NT2/D1 (cell line): ENCODE measurements around the gene LTBR.
A peak's percentile ranks its signal among the peaks of the same experiment; 100 is the strongest.

Source experiments
- DNase-seq: peaks from one replicate; pipeline ENCODE4 v3.0.0-alpha.2; 2011; ENCODE audit warnings: low read depth, low spot score
- H3K27me3 ChIP-seq: 2 replicates; pipeline ENCODE4 v1.6.0; 2011; ENCODE audit warnings: mild to moderate bottlenecking; ENCODE audit not compliant: insufficient read length, insufficient read depth
- H3K36me3 ChIP-seq: 2 replicates; pipeline ENCODE4 v1.6.1; 2011; ENCODE audit warnings: mild to moderate bottlenecking, low read length, mixed read lengths; ENCODE audit not compliant: insufficient read depth, insufficient read length
- H3K4me1 ChIP-seq: 2 replicates; pipeline ENCODE4 v1.5.1; 2011; ENCODE audit not compliant: insufficient read depth, insufficient read length
- H3K4me3 ChIP-seq: 2 replicates; pipeline ENCODE4 v1.5.1; 2011; ENCODE audit warnings: low read depth; ENCODE audit not compliant: insufficient read length
- H3K9ac ChIP-seq: 2 replicates; pipeline ENCODE4 v1.6.0; 2011; ENCODE audit warnings: low read depth; ENCODE audit not compliant: insufficient read length
- H3K9me3 ChIP-seq: 2 replicates; pipeline ENCODE4 v1.5.1; 2011; ENCODE audit warnings: mild to moderate bottlenecking, low read length; ENCODE audit not compliant: insufficient read depth
- SUZ12 ChIP-seq: IDR thresholded peaks from 2 replicates; pipeline ENCODE4 v1.6.1; 2011; ENCODE audit not compliant: insufficient read length, insufficient read depth; ENCODE audit errors: extremely low read depth
- YY1 ChIP-seq: IDR thresholded peaks from 2 replicates; pipeline ENCODE4 v1.6.1; 2011; ENCODE audit not compliant: insufficient read length, insufficient read depth
- ZNF274 ChIP-seq: IDR thresholded peaks from 2 replicates; pipeline ENCODE4 v1.6.1; 2011; ENCODE audit warnings: mild to moderate bottlenecking, low read depth, low read length

Gene LTBR

DNA sequence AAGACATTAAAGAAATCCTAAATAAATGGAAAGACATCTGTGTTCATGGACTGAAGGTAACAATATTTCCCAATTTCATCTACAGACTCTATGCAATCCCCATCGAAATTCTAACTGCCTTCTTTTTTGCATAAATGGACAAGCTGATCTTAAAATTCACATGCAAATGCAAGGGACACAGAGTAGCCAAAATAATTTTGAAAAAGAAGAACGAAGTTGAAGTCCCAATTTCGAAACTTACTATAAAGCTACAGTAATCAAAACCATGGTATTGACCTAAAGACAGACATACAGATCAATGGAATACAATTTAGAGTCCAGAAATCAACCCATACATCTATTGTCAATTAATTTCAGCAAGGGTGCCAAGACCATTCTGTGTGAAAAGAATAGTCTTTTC lies 44.4 kb downstream of the LTBR start:
- peaks cover 10% of the 10 kb centered on the region for H3K4me1 ChIP-seq
- DNase-seq = no peak
- TF ChIP-seq ZNF274 (no peak), SUZ12 (no peak), YY1 (no peak)

DNA sequence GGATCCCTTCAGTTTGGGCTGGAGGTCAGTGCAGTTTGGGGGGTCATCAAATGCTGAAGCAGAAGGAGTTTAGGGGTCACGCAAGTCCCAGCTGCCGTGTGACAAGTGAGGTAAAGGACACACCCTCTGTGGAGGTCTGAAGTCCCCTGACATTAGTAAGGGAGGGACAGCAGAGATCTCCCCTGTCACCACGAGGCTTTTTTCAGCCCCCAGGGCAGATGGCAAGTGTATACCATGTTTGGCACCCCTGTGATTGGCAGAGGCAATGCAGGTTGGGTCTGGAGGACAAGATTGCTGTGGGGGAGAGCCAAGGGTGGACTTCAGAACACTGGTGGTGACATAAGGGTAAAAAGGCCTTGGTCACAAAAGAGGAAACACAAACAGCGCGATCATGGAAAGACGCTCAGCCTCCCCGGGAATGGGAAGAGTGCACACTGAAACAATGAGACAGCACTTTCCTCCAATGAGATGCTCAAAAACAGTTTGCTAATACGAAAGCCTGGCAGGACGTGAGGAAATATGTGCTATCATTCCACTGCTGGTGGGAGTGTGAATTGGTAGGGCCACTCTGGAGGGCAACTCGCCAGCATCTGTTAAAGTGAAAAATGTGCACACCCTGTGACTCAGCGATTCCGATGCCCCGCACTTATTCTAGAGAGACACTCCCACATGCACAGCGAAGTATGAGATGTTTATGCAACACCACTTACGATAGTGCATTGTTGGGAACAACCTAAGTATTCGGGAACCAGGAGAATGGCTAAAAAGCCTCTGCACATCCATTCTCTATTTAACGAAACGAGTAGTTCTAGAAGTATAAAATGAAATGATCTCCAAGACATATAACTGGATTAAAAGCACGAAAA lies 46.4 kb downstream of the LTBR start:
- Histone ChIP-seq H3K9me3 (no peaks in the 10 kb centered on the region), H3K36me3 (no peaks in the 10 kb centered on the region), H3K27me3 (no peaks in the 10 kb centered on the region), H3K9ac (peak overlapping the region; percentile 2), H3K4me1 (peaks cover 9% of the 10 kb centered on the region), H3K4me3 (no peak overlapping the region)
- TF ChIP-seq SUZ12 = no peak
- no peak for TF ChIP-seq YY1
- TF ChIP-seq ZNF274 = no peak
- no peak for DNase-seq

More for the DNA sequence above, 44.4 kb downstream of the LTBR start:
- Histone ChIP-seq H3K27me3 (peaks cover 8% of the 10 kb centered on the region), H3K9ac (no peak overlapping the region), H3K4me3 (no peak overlapping the region), H3K9me3 (no peaks in the 10 kb centered on the region), H3K36me3 (no peaks in the 10 kb centered on the region)

DNA sequence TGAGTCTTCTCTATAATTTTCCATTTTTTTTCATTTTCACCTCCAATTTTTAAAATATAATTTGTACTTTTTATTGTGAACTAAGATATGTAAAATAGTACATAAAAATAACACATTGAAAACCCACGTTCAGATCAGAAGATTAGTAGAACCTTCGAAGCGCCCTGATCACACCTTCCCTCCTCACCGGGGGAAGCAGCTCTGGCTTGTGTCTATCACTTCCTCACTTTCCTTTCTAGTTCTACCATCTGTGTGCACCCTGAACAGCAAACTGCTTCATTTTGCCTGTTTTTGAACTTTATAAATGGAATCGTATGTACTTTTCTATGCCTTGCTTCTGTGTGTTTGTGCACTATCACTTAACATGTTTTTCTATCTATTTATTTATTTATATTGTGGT lies 49.0 kb downstream of the LTBR start:
- Histone ChIP-seq H3K4me1 (peaks cover 9% of the 10 kb centered on the region), H3K9me3 (no peaks in the 10 kb centered on the region)
- DNase-seq = no peak

DNA sequence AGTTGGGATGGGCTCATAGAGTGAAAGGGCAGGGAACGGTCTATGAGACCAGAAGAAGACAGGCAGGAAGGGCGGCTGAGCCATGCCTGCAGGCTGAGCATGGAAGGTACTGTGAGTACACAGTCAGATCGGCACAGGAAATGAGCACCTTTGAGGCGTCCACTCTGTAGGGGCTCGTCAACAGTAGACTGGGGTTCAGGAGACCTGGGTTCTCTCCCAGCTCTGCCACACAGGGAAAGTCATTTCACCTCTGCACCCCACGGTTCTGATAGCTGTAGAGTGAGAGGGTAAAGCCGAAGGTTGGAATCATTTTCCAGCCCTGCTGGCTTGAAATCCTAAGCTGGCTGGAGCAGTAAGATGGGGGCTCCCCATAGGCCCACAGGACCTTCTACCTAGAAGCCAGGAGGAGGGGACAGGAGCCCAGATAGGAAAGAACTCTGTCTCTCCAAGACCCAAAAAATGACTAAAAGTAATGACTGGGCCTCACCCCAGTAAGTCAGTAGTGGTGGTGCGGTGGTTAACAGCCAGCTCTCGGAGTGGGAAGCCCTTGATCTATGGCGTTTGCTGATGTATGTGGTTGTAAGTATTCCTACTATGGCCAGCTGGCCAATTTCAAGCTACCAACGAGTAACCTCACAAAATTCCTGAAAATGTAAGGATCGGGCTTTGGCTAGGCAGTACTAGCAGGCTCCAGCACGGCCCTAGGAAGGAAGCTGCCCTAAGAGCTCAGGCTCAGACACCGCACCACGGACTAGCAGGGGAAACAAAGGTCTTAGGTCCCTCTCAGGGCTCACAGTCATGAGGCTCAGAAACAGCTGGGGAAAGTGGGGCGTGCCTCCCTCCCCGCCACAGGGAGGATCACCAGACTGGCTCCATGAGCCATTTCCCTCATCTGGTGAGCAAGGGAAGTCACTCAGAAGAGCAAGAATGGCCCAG lies 50.5 kb downstream of the LTBR start:
- H3K4me3 ChIP-seq = no peak overlapping the region
- no peak for DNase-seq
- no peaks in the 10 kb centered on the region for H3K27me3 ChIP-seq
- no peak overlapping the region for H3K9ac ChIP-seq
- H3K9me3 ChIP-seq = no peaks in the 10 kb centered on the region
- TF ChIP-seq ZNF274 = no peak
- no peaks in the 10 kb centered on the region for H3K36me3 ChIP-seq
- peaks cover 9% of the 10 kb centered on the region for H3K4me1 ChIP-seq

More for the DNA sequence above, 49.0 kb downstream of the LTBR start:
- H3K27me3 ChIP-seq = no peaks in the 10 kb centered on the region
- H3K4me3 ChIP-seq = no peak overlapping the region
- TF ChIP-seq ZNF274 (no peak), SUZ12 (no peak)
- no peaks in the 10 kb centered on the region for H3K36me3 ChIP-seq
- no peak overlapping the region for H3K9ac ChIP-seq

DNA sequence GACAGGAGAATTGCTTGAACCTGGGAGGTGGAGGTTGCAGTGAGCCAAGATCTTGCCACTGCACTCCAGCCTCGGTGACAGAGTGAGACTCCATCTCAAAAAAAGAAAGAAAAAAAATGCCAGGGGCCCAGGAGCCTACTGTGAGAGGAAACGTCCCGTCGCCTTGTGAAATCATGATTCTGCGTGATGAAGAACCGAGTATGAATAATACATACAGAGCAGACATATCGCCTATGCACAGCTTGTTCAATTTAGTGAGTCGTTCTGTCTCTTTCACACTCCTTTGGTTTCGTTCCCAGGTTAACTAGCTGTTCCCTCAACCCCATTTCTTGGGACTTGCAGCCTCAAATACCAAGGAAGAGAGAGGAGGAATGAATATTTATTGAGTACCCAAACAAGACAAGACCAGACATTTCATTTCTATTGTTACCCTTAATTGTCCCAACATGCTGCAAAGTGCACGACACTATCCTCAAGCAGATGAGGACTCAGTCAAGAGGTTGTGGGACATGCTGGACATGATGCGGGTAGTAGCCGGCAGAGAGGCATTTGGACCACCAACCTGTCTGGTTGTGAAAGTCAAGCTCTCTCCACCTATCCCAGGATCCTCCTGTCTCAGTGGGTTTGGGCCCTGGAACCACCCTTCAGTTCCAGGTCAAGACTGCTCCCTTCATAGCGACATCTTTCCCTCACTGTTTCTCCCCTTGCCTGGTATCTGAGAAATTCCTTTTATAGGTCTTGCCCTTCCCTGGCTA lies 52.2 kb downstream of the LTBR start:
- no peak overlapping the region for H3K9ac ChIP-seq
- H3K9me3 ChIP-seq = no peaks in the 10 kb centered on the region
- H3K4me1 ChIP-seq = peaks cover 3% of the 10 kb centered on the region
- H3K36me3 ChIP-seq = no peaks in the 10 kb centered on the region
- DNase-seq = no peak
- TF ChIP-seq SUZ12 (no peak), ZNF274 (no peak), YY1 (no peak)
- no peak overlapping the region for H3K4me3 ChIP-seq
- no peaks in the 10 kb centered on the region for H3K27me3 ChIP-seq

DNA sequence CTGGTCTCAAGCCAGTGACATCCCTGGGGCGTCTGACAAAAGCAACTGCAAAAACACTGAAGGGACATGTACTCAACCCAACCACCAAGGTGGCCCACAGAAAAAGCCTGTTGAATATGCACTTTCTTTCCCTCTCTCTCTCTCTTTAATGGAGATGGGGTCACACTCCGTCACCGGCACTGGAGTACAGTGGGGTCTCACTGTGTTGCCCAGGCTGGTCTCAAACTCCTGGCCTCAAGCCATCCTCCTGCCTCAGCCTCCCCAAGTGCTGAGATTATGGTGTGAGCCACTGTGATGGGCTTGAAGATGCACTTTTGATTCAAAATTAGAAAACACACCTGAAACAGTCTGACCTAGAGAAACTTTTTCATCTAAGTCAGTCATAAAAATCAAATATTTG lies 53.6 kb downstream of the LTBR start:
- H3K36me3 ChIP-seq = peaks cover 3% of the 10 kb centered on the region
- no peak for DNase-seq
- TF ChIP-seq ZNF274 (no peak), YY1 (no peak), SUZ12 (no peak)
- H3K4me3 ChIP-seq = no peak overlapping the region
- no peak overlapping the region for H3K9ac ChIP-seq
- H3K4me1 ChIP-seq = peaks cover 3% of the 10 kb centered on the region
- no peaks in the 10 kb centered on the region for H3K9me3 ChIP-seq
- no peaks in the 10 kb centered on the region for H3K27me3 ChIP-seq

DNA sequence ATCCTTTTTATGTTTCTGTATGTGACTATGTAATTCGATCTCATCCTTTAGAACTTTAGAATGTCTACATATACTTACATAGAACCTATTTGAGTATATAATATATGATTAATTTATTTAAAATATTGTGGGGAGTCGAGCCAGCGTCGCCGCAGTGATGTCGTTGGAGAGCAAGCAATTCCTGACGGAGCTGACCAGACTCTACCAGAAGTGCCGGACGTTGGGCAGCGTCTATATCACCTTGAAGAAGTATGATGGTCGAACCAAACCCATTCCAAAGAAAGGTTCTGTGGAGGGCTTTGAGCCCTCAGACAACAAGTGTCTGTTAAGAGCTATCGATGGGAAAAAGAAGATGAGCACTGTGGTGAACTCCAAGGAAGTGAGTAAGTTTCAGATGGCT lies 54.4 kb downstream of the LTBR start:
- Histone ChIP-seq H3K9ac (no peak overlapping the region), H3K27me3 (no peaks in the 10 kb centered on the region), H3K4me1 (peaks cover 3% of the 10 kb centered on the region), H3K4me3 (no peak overlapping the region), H3K9me3 (no peaks in the 10 kb centered on the region), H3K36me3 (peaks cover 3% of the 10 kb centered on the region)
- no peak for DNase-seq
- TF ChIP-seq ZNF274 (no peak), YY1 (no peak), SUZ12 (no peak)
